WTC11 (cell line): ENCODE results near the gene NBL1. TPM values are rescaled to one million over a fixed set of nuclear protein-coding genes. Genes with fewer than 3 reads are reported as not detected.

Experiments
- ATAC-seq: fragments of 200-7000 bp; cut with Tn5 transposase; 2 replicates; pipeline ENCODE4 v1.10.0; 2021; ENCODE audit warnings: mild to moderate bottlenecking, moderate library complexity
- CTCF ChIA-PET: fragments of 300-600 bp; sonication (Branson Sonifier 250); formaldehyde crosslinking; loops from one replicate; lab custom pipeline; 2021; ENCODE audit warnings: antibody characterized with exemption; lab: Charles Lee
- POLR2A ChIA-PET: fragments of 350-600 bp; sonication (Branson Sonifier 250); formaldehyde crosslinking; loops from one replicate; lab custom pipeline; 2021; ENCODE audit warnings: antibody characterized with exemption; lab: Charles Lee
- DNase-seq: peaks from one replicate; pipeline ENCODE4 v3.0.0; 2021; ENCODE audit warnings: low spot score
- H3K27ac Mint-ChIP-seq: 2 replicates; pipeline ENCODE4 v1.8.0; 2021; ENCODE audit warnings: mixed read lengths
- H3K27me3 Mint-ChIP-seq: 2 replicates; pipeline ENCODE4 v1.8.0; 2021; ENCODE audit warnings: low read depth, mild to moderate bottlenecking, moderate library complexity, mixed read lengths
- H3K36me3 Mint-ChIP-seq: 2 replicates; pipeline ENCODE4 v1.8.0; 2021; ENCODE audit warnings: mixed read lengths
- H3K4me1 Mint-ChIP-seq: 2 replicates; pipeline ENCODE4 v1.8.0; 2022; ENCODE audit warnings: mixed read lengths
- H3K4me3 Mint-ChIP-seq: 2 replicates; pipeline ENCODE4 v1.8.0; 2021; ENCODE audit warnings: mild to moderate bottlenecking, moderate library complexity, mixed read lengths
- H3K9me3 Mint-ChIP-seq: 2 replicates; pipeline ENCODE4 v1.8.0; 2021; ENCODE audit warnings: mixed read lengths
- ARID4B ChIP-seq: sonication (generic); formaldehyde crosslinking; IDR thresholded peaks from 2 replicates; pipeline ENCODE4 v1.8.0; 2023; ENCODE audit warnings: missing genetic modification reagents, mild to moderate bottlenecking, borderline replicate concordance
- CTCF ChIP-seq: fragments of 200-600 bp; IDR thresholded peaks from 2 replicates; pipeline ENCODE4 v1.8.0; 2022; ENCODE audit warnings: antibody characterized with exemption
- ESRRA ChIP-seq: sonication (generic); formaldehyde crosslinking; IDR thresholded peaks from 2 replicates; pipeline ENCODE4 v1.8.1; 2022; ENCODE audit warnings: mild to moderate bottlenecking, missing genetic modification reagents, borderline replicate concordance
- HMGA2 ChIP-seq: fragments of 250-450 bp; sonication (Bioruptor Pico); IDR thresholded peaks from 2 replicates; pipeline ENCODE4 v1.4.0; 2021; ENCODE audit warnings: mild to moderate bottlenecking, moderate library complexity
- HMGXB4 ChIP-seq: sonication (generic); formaldehyde crosslinking; IDR thresholded peaks from 2 replicates; pipeline ENCODE4 v1.8.1; 2023; ENCODE audit warnings: mild to moderate bottlenecking, moderate library complexity, missing genetic modification reagents
- TP53 ChIP-seq: sonication (generic); formaldehyde crosslinking; IDR thresholded peaks from 2 replicates; pipeline ENCODE4 v1.8.1; 2023; ENCODE audit warnings: mild to moderate bottlenecking, missing genetic modification reagents
- ZNF512 ChIP-seq: sonication (generic); formaldehyde crosslinking; IDR thresholded peaks from 2 replicates; pipeline ENCODE4 v1.8.1; 2022; ENCODE audit warnings: missing genetic modification reagents, borderline replicate concordance
- total RNA-seq: library from RNA; stranded (reverse); gene quantifications from 3 replicates; pipeline ENCODE4 v1.2.3, GENCODE V29; 2021

Gene NBL1
- total RNA-seq, 1 experiment from 2014 or later: 17.1 TPM

GRCh38 chr1:19704247-19705113 is 60.4 kb downstream of the NBL1 start (continued):
- TF ChIP-seq HMGXB4 (CRISPR knock-in tag): 0 out of 2 replicates have a peak, but pooled peaks have one; percentile 61
- peak; percentile 95 for TF ChIP-seq CTCF

GRCh38 chr1:19705464-19705863 is 61.4 kb downstream of the NBL1 start:
- Mint-ChIP-seq H3K4me3 (no peak overlapping the region), H3K27me3 (no peaks in the 10 kb centered on the region), H3K4me1 (peaks cover 14% of the 10 kb centered on the region), H3K27ac (no peak overlapping the region), H3K36me3 (no peaks in the 10 kb centered on the region), H3K9me3 (no peaks in the 10 kb centered on the region)
- DNase-seq (no peak), ATAC-seq (no peak)
- ChIA-PET POLR2A (interaction anchor here (1.6 kb wide), 1 partner anchor 10 kb away, joined by 5 read pairs; no protein-coding TSS in a partner anchor), CTCF (interaction anchor here (0.6 to 4.7 kb wide), 22 partner anchors 9 to 347 kb away, joined by 3 to 208 read pairs (median 8); partner anchors contain the start of gene OTUD3)
- TF ChIP-seq HMGA2: peak; percentile 85
- TF ChIP-seq ARID4B (CRISPR knock-in tag): no peak

- Mint-ChIP-seq H3K36me3 (no peaks in the 10 kb centered on the region), H3K4me1 (peaks cover 14% of the 10 kb centered on the region), H3K27ac (no peak overlapping the region), H3K27me3 (no peaks in the 10 kb centered on the region), H3K4me3 (no peak overlapping the region), H3K9me3 (no peaks in the 10 kb centered on the region)
- no peak for TF ChIP-seq ZNF512 (CRISPR knock-in tag)
- TF ChIP-seq ESRRA: no peak
- no peak for TF ChIP-seq TP53
- ATAC-seq (no peak), DNase-seq (no peak)
- CTCF ChIA-PET: interaction anchor here (0.6 to 4.7 kb wide), 6 partner anchors 9 to 124 kb away, joined by 3 to 208 read pairs (median 8); no protein-coding TSS in a partner anchor
- POLR2A ChIA-PET: no interaction called here
Measured at GRCh38 chr1:19706136-19706535, 62.0 kb downstream of the NBL1 start.

Other genes with a start within 250 kb of the NBL1 start
- gene CAPZB, start 158.8 kb upstream of the NBL1 start, total RNA-seq: 348 to 380 TPM (median 363 TPM) in 3 replicates
- gene HTR6, start 20.6 kb downstream of the NBL1 start, total RNA-seq: 0.71 to 1.2 TPM (median 0.90 TPM) in 3 replicates
- 7.2 to 9.3 TPM (median 7.5 TPM) in 3 replicates for gene TMCO4, start 155.6 kb downstream of the NBL1 start, total RNA-seq
- not detected in 3 replicates for gene RNF186, start 171.0 kb downstream of the NBL1 start, total RNA-seq
- 16.1 to 19.4 TPM (median 16.4 TPM) in 3 replicates for gene OTUD3, start 238.1 kb downstream of the NBL1 start, total RNA-seq